CD14-positive monocyte (primary cell): ENCODE data around the gene OR52B2. TPM values are rescaled to one million over a fixed set of nuclear protein-coding genes. Genes with fewer than 3 reads are reported as not detected.

Experiments
- DNase-seq, 3 donors: peaks; one replicate each; pipeline ENCODE4 v3.0.0-alpha.2; 2011 to 2022
- H2AFZ ChIP-seq: 2 replicates; pipeline ENCODE4 v1.6.0; 2012; ENCODE audit warnings: mild to moderate bottlenecking, low read depth, low read length, inconsistent platforms; ENCODE audit not compliant: insufficient read depth, poor library complexity, severe bottlenecking
- H3K27ac ChIP-seq, 2 donors: 1 replicate in 1 of 2; 2 replicates in 1 of 2; pipeline ENCODE4 v1.5.1; 2012 to 2013; ENCODE audit warnings: low read length in 2 of 2, control low read depth in 1 of 2, inconsistent platforms in 1 of 2, low read depth in 1 of 2, mild to moderate bottlenecking in 1 of 2
- H3K27me3 ChIP-seq, 2 donors: one replicate each; pipeline versions ENCODE4 v1.6.0 to v1.6.1; 2011 to 2013; ENCODE audit warnings: low read length in 2 of 2; ENCODE audit not compliant: control insufficient read depth in 2 of 2, insufficient read depth in 2 of 2
- H3K36me3 ChIP-seq, 2 donors: replicated peaks in 1 of 2; 1 replicate in 1 of 2; 2 replicates in 1 of 2; pipeline versions ENCODE4 v1.5.1 to v1.6.1; 2012 to 2013; ENCODE audit warnings: low read length in 2 of 2, control low read depth in 1 of 2, inconsistent platforms in 1 of 2, mild to moderate bottlenecking in 1 of 2; ENCODE audit not compliant: insufficient read depth in 2 of 2, control insufficient read depth in 1 of 2
- H3K4me1 ChIP-seq, 2 donors: 1 replicate in 1 of 2; 2 replicates in 1 of 2; pipeline versions ENCODE4 v1.5.1 to v1.6.1; 2012 to 2013; ENCODE audit warnings: low read length in 2 of 2, control low read depth in 1 of 2, inconsistent platforms in 1 of 2, mild to moderate bottlenecking in 1 of 2, moderate library complexity in 1 of 2; ENCODE audit not compliant: insufficient read depth in 2 of 2, control insufficient read depth in 1 of 2
- H3K4me2 ChIP-seq: replicated peaks from 2 replicates; pipeline ENCODE3; 2012; ENCODE audit warnings: low read length, moderate library complexity, mild to moderate bottlenecking; ENCODE audit not compliant: poor library complexity, severe bottlenecking; ENCODE audit errors: extremely low read depth
- H3K4me3 ChIP-seq, 3 experiments: fragments of 200-600 bp in 1 of 3; sonication (generic) in 1 of 3; replicated peaks in 1 of 3; 1 replicate in 2 of 3; 2 replicates in 1 of 3; pipeline ENCODE4 v1.5.1; 2011 to 2013; ENCODE audit warnings: low read length in 3 of 3, mild to moderate bottlenecking in 3 of 3, control low read depth in 2 of 3, low read depth in 2 of 3, inconsistent platforms in 1 of 3, moderate library complexity in 1 of 3
- H3K79me2 ChIP-seq: 2 replicates; pipeline ENCODE4 v1.6.0; 2012; ENCODE audit warnings: mild to moderate bottlenecking, control low read depth, inconsistent platforms, low read length, moderate library complexity; ENCODE audit not compliant: insufficient read depth
- H3K9ac ChIP-seq: 2 replicates; pipeline ENCODE4 v1.6.0; 2017; ENCODE audit warnings: low read length, mild to moderate bottlenecking; ENCODE audit not compliant: insufficient read depth, poor library complexity, severe bottlenecking
- H3K9me3 ChIP-seq, 2 donors: replicated peaks in 1 of 2; 1 replicate in 1 of 2; 2 replicates in 1 of 2; pipeline versions ENCODE4 v1.5.1 to v1.6.1; 2012 to 2013; ENCODE audit warnings: low read length in 2 of 2, control low read depth in 1 of 2; ENCODE audit not compliant: control insufficient read depth in 1 of 2, insufficient read depth in 1 of 2
- H4K20me1 ChIP-seq: 2 replicates; pipeline ENCODE4 v1.6.0; 2012; ENCODE audit warnings: mild to moderate bottlenecking, low read length, control low read depth, moderate library complexity; ENCODE audit not compliant: insufficient read depth
- H3K27ac Mint-ChIP-seq, 7 donors: one replicate each; pipeline ENCODE4 v1.8.0; 2020; ENCODE audit warnings: mild to moderate bottlenecking in 7 of 7, mixed read lengths in 7 of 7, moderate library complexity in 6 of 7, inconsistent platforms in 2 of 7
- H3K27me3 Mint-ChIP-seq, 3 donors: one replicate each; pipeline ENCODE4 v1.8.0; 2021 to 2022; ENCODE audit warnings: low read depth in 3 of 3, mild to moderate bottlenecking in 3 of 3, mixed read lengths in 3 of 3, moderate library complexity in 3 of 3, inconsistent platforms in 1 of 3
- H3K36me3 Mint-ChIP-seq, 2 donors: one replicate each; pipeline ENCODE4 v1.8.0; 2020; ENCODE audit warnings: mixed read lengths in 2 of 2, inconsistent platforms in 1 of 2, mild to moderate bottlenecking in 1 of 2
- H3K4me1 Mint-ChIP-seq: one replicate; pipeline ENCODE4 v1.8.0; 2020; ENCODE audit warnings: mild to moderate bottlenecking, mixed read lengths
- H3K4me3 Mint-ChIP-seq, 2 donors: one replicate each; pipeline ENCODE4 v1.8.0; 2020; ENCODE audit warnings: mild to moderate bottlenecking in 2 of 2, mixed read lengths in 2 of 2, moderate library complexity in 1 of 2
- H3K9me3 Mint-ChIP-seq, 7 donors: one replicate each; pipeline ENCODE4 v1.8.0; 2020 to 2022; ENCODE audit warnings: mixed read lengths in 7 of 7, mild to moderate bottlenecking in 6 of 7, moderate library complexity in 6 of 7, inconsistent platforms in 2 of 7
- CTCF ChIP-seq: fragments of 200-600 bp; IDR thresholded peaks from one replicate; pipeline ENCODE4 v1.8.0; 2022; ENCODE audit warnings: antibody characterized with exemption, mild to moderate bottlenecking
- WGBS: methylation state at CpG from one replicate; pipeline ENCODE4 v1.1.5; 2013; ENCODE audit warnings: missing lambda C conversion rate; ENCODE audit not compliant: insufficient coverage; 5-methylcytosine and 5-hydroxymethylcytosine counted together
- intact Hi-C, 2 donors: fragments of 100-400 bp; cut with micrococcal nuclease; formaldehyde crosslinking; loops; one replicate each; pipeline versions ENCODE4 v1.15.0 to v1.15.1; 2023
- polyA plus RNA-seq, 3 donors: library from polyadenylated mRNA; depleted of rRNA in 1 of 3; unstranded in 2 of 3; stranded (reverse) in 1 of 3; fragments of 300-500 nt in 2 of 3; fragments of >200 nt in 1 of 3; fragmentation: Illumina TruSeq in 2 of 3; gene quantifications; 1 replicate in 2 of 3; 2 replicates in 1 of 3; pipeline ENCODE4 v1.2.3, GENCODE V29; 2012 to 2021

OR52B2 gene
- polyA plus RNA-seq, 3 donors, result not detected

GRCh38 chr11:6214530-6214929 lies 44.4 kb upstream of the OR52B2 start:
- DNase-seq, result no peak
- peaks cover 6% of the 10 kb centered on the region for H3K79me2 ChIP-seq
- Mint-ChIP-seq H3K4me3 (no peak overlapping the region), H3K27ac (peak overlapping the region in 1 of 7 donors; percentile 71), H3K36me3 (peaks cover 0 to 54% of the 10 kb centered on the region in 2 donors), H3K4me1 (peaks cover 6% of the 10 kb centered on the region), H3K27me3 (peaks cover 0 to 3% (median 0%) of the 10 kb centered on the region in 3 donors), H3K9me3 (no peaks in the 10 kb centered on the region)
- H3K36me3 ChIP-seq, result peaks cover 82 to 90% of the 10 kb centered on the region in 2 donors
- H2AFZ ChIP-seq, result no peak overlapping the region
- WGBS, result 100% methylated on average over 6 of the region's 10 CpGs
- H3K9me3 ChIP-seq, result no peaks in the 10 kb centered on the region
- no peak for TF ChIP-seq CTCF
- H3K4me2 ChIP-seq, result no peak overlapping the region
- peaks cover 7% of the 10 kb centered on the region for H4K20me1 ChIP-seq
- no peaks in the 10 kb centered on the region for H3K27me3 ChIP-seq
- no peak overlapping the region for H3K9ac ChIP-seq
- H3K4me3 ChIP-seq, result no peak overlapping the region
- no peak overlapping the region for H3K27ac ChIP-seq
- H3K4me1 ChIP-seq, result peaks cover 32 to 41% of the 10 kb centered on the region in 2 donors
- intact Hi-C loops, result no loop called here

GRCh38 chr11:6210274-6210955 lies 40.3 kb upstream of the OR52B2 start:
- no peak for DNase-seq
- peaks cover 37 to 53% of the 10 kb centered on the region in 2 donors for H3K4me1 ChIP-seq
- WGBS, result 97% methylated on average over 7 of the region's 9 CpGs
- H3K79me2 ChIP-seq, result peaks cover 6% of the 10 kb centered on the region
- H3K4me1 Mint-ChIP-seq, result peaks cover 19% of the 10 kb centered on the region
- H3K36me3 ChIP-seq, result peaks cover 57 to 88% of the 10 kb centered on the region in 2 donors
- no peak overlapping the region for H3K27ac ChIP-seq
- H3K9me3 Mint-ChIP-seq, result no peaks in the 10 kb centered on the region
- H3K27me3 ChIP-seq, result no peaks in the 10 kb centered on the region
- intact Hi-C loops, result no loop called here
- H3K4me3 ChIP-seq, result no peak overlapping the region
- peak overlapping the region in 5 of 7 donors; percentile 15 to 54 (median 37) for H3K27ac Mint-ChIP-seq
- no peak for TF ChIP-seq CTCF
- no peaks in the 10 kb centered on the region for H3K27me3 Mint-ChIP-seq
- peaks cover 22 to 49% of the 10 kb centered on the region in 2 donors for H3K36me3 Mint-ChIP-seq
- no peaks in the 10 kb centered on the region for H4K20me1 ChIP-seq
- H2AFZ ChIP-seq, result no peak overlapping the region
- no peak overlapping the region for H3K9ac ChIP-seq
- no peaks in the 10 kb centered on the region for H3K9me3 ChIP-seq
- H3K4me2 ChIP-seq, result no peak overlapping the region
- no peak overlapping the region for H3K4me3 Mint-ChIP-seq
